Stimulated activated CD8-positive, alpha-beta memory T cell treated with anti-CD3 and anti-CD28 coated beads, Interleukin-7, amount 100 ng/mL, for 1 hour (primary cell): ENCODE data around the gene CLDN18.

Source experiments
- DNase-seq, 2 donors: peaks; one replicate each; pipeline ENCODE4 v3.0.0-alpha.2; 2020; ENCODE audit warnings: low read depth in 2 of 2

The CLDN18 gene

GRCh38 chr3:138009476-138010272 lies at the start of gene CLDN18:
Gene CLDN18, plus strand, starts transcription at chr3:138010165. Its CDS starts 61 bp downstream, at chr3:138010226.
- no peak for DNase-seq

GRCh38 chr3:137962251-137962650 lies 47.7 kb upstream of the CLDN18 start:
- no peak for DNase-seq

GRCh38 chr3:137963463-137963862 lies 46.5 kb upstream of the CLDN18 start:
- no peak for DNase-seq

- DNase-seq: peak in 1 of 2 donors; percentile 20
Observed at GRCh38 chr3:137970914-137971831, 38.8 kb upstream of the CLDN18 start.

GRCh38 chr3:137972396-137972795 lies 37.6 kb upstream of the CLDN18 start:
- no peak for DNase-seq

- DNase-seq: no peak
Observed at GRCh38 chr3:137978328-137978727, 31.6 kb upstream of the CLDN18 start.

GRCh38 chr3:137987723-137988122 lies 22.2 kb upstream of the CLDN18 start:
- DNase-seq: no peak

GRCh38 chr3:137988152-137988551 lies 21.8 kb upstream of the CLDN18 start:
- no peak for DNase-seq

- no peak for DNase-seq
Observed at GRCh38 chr3:137988982-137989381, 21.0 kb upstream of the CLDN18 start.

- DNase-seq: no peak
Observed at GRCh38 chr3:137990427-137990826, 19.5 kb upstream of the CLDN18 start.

- no peak for DNase-seq
Observed at GRCh38 chr3:137992592-137992991, 17.4 kb upstream of the CLDN18 start.

GRCh38 chr3:137998121-137999042 lies 11.6 kb upstream of the CLDN18 start:
- no peak for DNase-seq

GRCh38 chr3:138003069-138003468 lies 6.9 kb upstream of the CLDN18 start:
- DNase-seq: no peak

GRCh38 chr3:138005627-138006026 lies 4.3 kb upstream of the CLDN18 start:
- DNase-seq: no peak

- DNase-seq: no peak
Observed at GRCh38 chr3:138007898-138008297, 2.1 kb upstream of the CLDN18 start.

- no peak for DNase-seq
Observed at GRCh38 chr3:138010273-138010590, 267 bp downstream of the CLDN18 start.

GRCh38 chr3:138011722-138012121 lies 1.8 kb downstream of the CLDN18 start:
- no peak for DNase-seq

GRCh38 chr3:138012526-138012925 lies 2.6 kb downstream of the CLDN18 start:
- DNase-seq: no peak

GRCh38 chr3:138016065-138016464 lies 6.1 kb downstream of the CLDN18 start:
- no peak for DNase-seq

- no peak for DNase-seq
Observed at GRCh38 chr3:138019281-138020069, 9.5 kb downstream of the CLDN18 start.

GRCh38 chr3:138023754-138024153 lies 13.8 kb downstream of the CLDN18 start:
- DNase-seq: no peak
